NCI-H1417 treated with DMSO at 0.1 percent for 48 hours (cell line): ENCODE measurements around the gene UBAP2.
"Not testable (repeated sequence)": the region's sequence is repeated elsewhere in the genome, so short reads cannot be mapped to it uniquely, and the experiment has no call there.

ENCODE experiments used
- DNase-seq: peaks from one replicate; lab custom pipeline; 2025; lab: John Stamatoyannopoulos, UW

The UBAP2 gene

GRCh38 chr9:34047864-34048726, 592 bp downstream of the UBAP2 start:
- no peak for DNase-seq

GRCh38 chr9:34046784-34047379, 1.8 kb downstream of the UBAP2 start:
- no peak for DNase-seq

- no peak for DNase-seq
Observed at GRCh38 chr9:34045903-34046302, 2.8 kb downstream of the UBAP2 start.

- not testable (repeated sequence) for DNase-seq
Observed at GRCh38 chr9:34042074-34042473, 6.6 kb downstream of the UBAP2 start.

- DNase-seq: not testable (repeated sequence)
Observed at GRCh38 chr9:34038851-34039250, 9.8 kb downstream of the UBAP2 start.

- DNase-seq: no peak
Observed at GRCh38 chr9:34037626-34038025, 11.1 kb downstream of the UBAP2 start.

- no peak for DNase-seq
Observed at GRCh38 chr9:34036625-34037024, 12.1 kb downstream of the UBAP2 start.

- DNase-seq: no peak
Observed at GRCh38 chr9:34035656-34036055, 13.0 kb downstream of the UBAP2 start.

GRCh38 chr9:34034698-34035065, 14.0 kb downstream of the UBAP2 start:
- no peak for DNase-seq

GRCh38 chr9:34032631-34033030, 16.1 kb downstream of the UBAP2 start:
- DNase-seq: no peak

GRCh38 chr9:34027845-34028574, 20.7 kb downstream of the UBAP2 start:
- no peak for DNase-seq

GRCh38 chr9:34025811-34026210, 22.9 kb downstream of the UBAP2 start:
- no peak for DNase-seq

GRCh38 chr9:34025062-34025461, 23.6 kb downstream of the UBAP2 start:
- DNase-seq: no peak

- not testable (repeated sequence) for DNase-seq
Observed at GRCh38 chr9:34024476-34024875, 24.2 kb downstream of the UBAP2 start.

- no peak for DNase-seq
Observed at GRCh38 chr9:34016149-34016548, 32.5 kb downstream of the UBAP2 start.

GRCh38 chr9:34010979-34011378, 37.7 kb downstream of the UBAP2 start:
- no peak for DNase-seq

GRCh38 chr9:34001951-34002350, 46.7 kb downstream of the UBAP2 start:
- no peak for DNase-seq

- no peak for DNase-seq
Observed at GRCh38 chr9:34001298-34001697, 47.4 kb downstream of the UBAP2 start.

- no peak for DNase-seq
Observed at GRCh38 chr9:33995449-33995848, 53.2 kb downstream of the UBAP2 start.

- DNase-seq: no peak
Observed at GRCh38 chr9:33993104-33993503, 55.6 kb downstream of the UBAP2 start.

- no peak for DNase-seq
Observed at GRCh38 chr9:33992632-33993031, 56.1 kb downstream of the UBAP2 start.

- no peak for DNase-seq
Observed at GRCh38 chr9:33988219-33988890, 60.3 kb downstream of the UBAP2 start.
